K562 (cell line): ENCODE data around the gene SDK1. TPM values are rescaled to one million over a fixed set of nuclear protein-coding genes. Genes with fewer than 3 reads are reported as not detected.

Experiments
- ATAC-seq: fragments of 200-7000 bp; cut with Tn5 transposase; 3 replicates; pipeline ENCODE4 v1.9.1; 2020; ENCODE audit warnings: moderate library complexity
- BruUV-seq: library from RNA; stranded (reverse); fragments of 400-500 nt; replicated peaks from 2 replicates; lab custom pipeline; 2021; lab: Mats Ljungman, UMichigan
- CTCF ChIA-PET: fragments of 300-600 bp; formaldehyde crosslinking; extraction: SDS; loops from one replicate; lab custom pipeline; 2021; ENCODE audit warnings: low intra/inter-chr PET ratio; lab: Yijun Ruan, JAX
- POLR2A ChIA-PET: fragments of 300-600, 350-650 bp; sonication (Branson Sonifier 250); formaldehyde crosslinking; extraction: SDS; loops from one replicate; lab custom pipeline; 2021; ENCODE audit warnings: antibody characterized with exemption, inconsistent platforms; lab: Yijun Ruan, JAX
- DNase-seq, 4 experiments: peaks; one replicate each; pipeline versions ENCODE4 v3.0.0 to v3.0.0-alpha.2; 2011 to 2018; ENCODE audit warnings: low spot score in 3 of 4, mixed read lengths in 3 of 4; ENCODE audit errors: extremely low read depth in 1 of 4
- FAIRE-seq: peaks from 2 replicates; lab custom pipeline; 2011; peaks lifted over from hg19 to GRCh38; lab: Jason Lieb, UNC
- H2AFZ ChIP-seq: 2 replicates; pipeline ENCODE4 v1.6.0; 2011; ENCODE audit warnings: low read depth, low read length, control low read depth, inconsistent platforms
- H3K27ac ChIP-seq: fragments of 200-600 bp; 3 replicates; pipeline ENCODE4 v1.8.0; 2011; ENCODE audit warnings: low read depth, mild to moderate bottlenecking, control low read depth, inconsistent platforms, low read length, moderate library complexity, mixed read lengths; ENCODE audit errors: extremely low read depth
- H3K27me3 ChIP-seq, 2 experiments: fragments of 300-600 bp in 1 of 2; 2 replicates in 1 of 2; 3 replicates in 1 of 2; pipeline versions ENCODE4 v1.6.0 to v1.8.0; 2011; ENCODE audit warnings: inconsistent platforms in 2 of 2, low read length in 2 of 2, mild to moderate bottlenecking in 1 of 2, mixed read lengths in 1 of 2, moderate library complexity in 1 of 2; ENCODE audit not compliant: control insufficient read depth in 2 of 2, insufficient read depth in 2 of 2
- H3K36me3 ChIP-seq: fragments of 300-600 bp; 3 replicates; pipeline ENCODE4 v1.8.0; 2011; ENCODE audit warnings: mild to moderate bottlenecking, low read length, inconsistent platforms; ENCODE audit not compliant: control insufficient read depth, insufficient read depth
- H3K4me1 ChIP-seq, 2 experiments: fragments of 200-600 bp in 1 of 2; replicated peaks in 1 of 2; 2 replicates in 1 of 2; 3 replicates in 1 of 2; pipeline versions ENCODE4 v1.5.1 to v1.8.0; 2011; ENCODE audit warnings: inconsistent platforms in 2 of 2, low read length in 2 of 2, mild to moderate bottlenecking in 1 of 2, mixed read lengths in 1 of 2, moderate library complexity in 1 of 2; ENCODE audit not compliant: control insufficient read depth in 2 of 2, insufficient read depth in 2 of 2
- H3K4me2 ChIP-seq: 2 replicates; pipeline ENCODE4 v1.6.1; 2011; ENCODE audit warnings: low read length, control low read depth, inconsistent platforms, mixed read lengths; ENCODE audit not compliant: insufficient read depth
- H3K4me3 ChIP-seq: fragments of 200-600 bp; sonication (generic), shearing (Covaris generic); 2 replicates; pipeline ENCODE4 v1.5.1; 2016; ENCODE audit warnings: control low read depth, inconsistent platforms
- H3K79me2 ChIP-seq: fragments of 200-600 bp; 3 replicates; pipeline ENCODE4 v1.8.0; 2011; ENCODE audit warnings: low read length, inconsistent platforms; ENCODE audit not compliant: control insufficient read depth, insufficient read depth
- H3K9ac ChIP-seq, 2 experiments: 2 replicates each; pipeline versions ENCODE4 v1.6.0 to v1.6.1; 2011; ENCODE audit warnings: low read depth in 2 of 2, low read length in 2 of 2, control low read depth in 1 of 2, inconsistent platforms in 1 of 2, mild to moderate bottlenecking in 1 of 2, mixed read lengths in 1 of 2; ENCODE audit not compliant: insufficient read depth in 1 of 2
- H3K9me1 ChIP-seq: one replicate; pipeline ENCODE4 v1.6.0; 2011; ENCODE audit warnings: inconsistent platforms, mild to moderate bottlenecking, low read length, moderate library complexity; ENCODE audit not compliant: control insufficient read depth, insufficient read depth
- H3K9me3 ChIP-seq: replicated peaks from 2 replicates; pipeline ENCODE4 v1.5.1; 2011; ENCODE audit warnings: low read depth, low read length, inconsistent platforms; ENCODE audit not compliant: control insufficient read depth, insufficient read depth
- H4K20me1 ChIP-seq: replicated peaks from 2 replicates; pipeline ENCODE4 v1.6.1; 2011; ENCODE audit warnings: low read length, inconsistent platforms, mixed read lengths; ENCODE audit not compliant: control insufficient read depth, insufficient read depth
- GTF2E2 ChIP-seq: fragments of 200-800 bp; sonication (Bioruptor generic); IDR thresholded peaks from 2 replicates; pipeline ENCODE4 v1.6.1; 2016; ENCODE audit warnings: missing genetic modification characterization, missing compliant biosample characterization
- KLF13 ChIP-seq: fragments of 450-650 bp; IDR thresholded peaks from 2 replicates; pipeline ENCODE4 v1.6.1; 2016; ENCODE audit warnings: missing genetic modification characterization, low read depth, mild to moderate bottlenecking, missing compliant biosample characterization, moderate library complexity, borderline replicate concordance
- STAT5A ChIP-seq: IDR thresholded peaks from 2 replicates; pipeline ENCODE4 v1.6.1; 2012; ENCODE audit warnings: low read length, inconsistent platforms, borderline replicate concordance
- TFAM ChIP-seq: fragments of 250-450 bp; sonication (Bioruptor Pico); conservative IDR thresholded peaks from 2 replicates; pipeline ENCODE4 v1.5.0; 2021; ENCODE audit warnings: mild to moderate bottlenecking, moderate library complexity
- XRCC3 ChIP-seq: fragments of 450-650 bp; IDR thresholded peaks from 2 replicates; pipeline ENCODE4 v1.6.1; 2017; ENCODE audit warnings: mild to moderate bottlenecking, moderate library complexity
- ZNF253 ChIP-seq: fragments of 250-450 bp; sonication (Bioruptor Pico); conservative IDR thresholded peaks from 2 replicates; pipeline ENCODE4 v1.6.1; 2021; ENCODE audit warnings: mild to moderate bottlenecking
- WGBS: fragments of 100-300 bp; shearing (Covaris generic); methylation state at CpG from one replicate; pipeline ENCODE4 v1.1.6; 2016; ENCODE audit warnings: low coverage, mixed read lengths; ENCODE audit not compliant: insufficient coverage; ENCODE audit errors: missing lambda C conversion rate; 5-methylcytosine and 5-hydroxymethylcytosine counted together
- in situ Hi-C: fragments of 300-500 bp; cut with MboI; formaldehyde crosslinking; loops from 4 replicates; pipeline ENCODE4 v1.15.0; 2018; ENCODE audit warnings: inconsistent platforms, mixed read lengths
- intact Hi-C: fragments of 100-400 bp; cut with micrococcal nuclease; formaldehyde crosslinking; loops from 2 replicates; pipeline ENCODE4 v1.14.2; 2022
- polyA plus RNA-seq, 8 experiments: library from polyadenylated mRNA; depleted of rRNA in 4 of 8; stranded (reverse) in 5 of 8; unstranded in 3 of 8; fragments of >200 nt; fragmentation: Nextera tagmentation in 2 of 8; fragmentation: Illumina TruSeq in 1 of 8; extraction: Ambion mirVana in 2 of 8; extraction: Trizol in 1 of 8; gene quantifications; 2 replicates each; pipeline versions ENCODE4 v1.2.1 to v1.2.3, GENCODE V29; 2011 to 2014; ENCODE audit warnings: inconsistent platforms in 1 of 8, missing spikeins in 1 of 8
- total RNA-seq, 7 experiments: library from RNA; depleted of rRNA in 6 of 7; stranded (reverse); fragments of >200 nt in 6 of 7; fragmentation: Illumina TruSeq in 2 of 7; extraction: Trizol in 2 of 7; gene quantifications; 2 replicates each; pipeline versions ENCODE4 v1.2.1 to v1.2.3, GENCODE V29; 2011 to 2021; ENCODE audit warnings: low replicate concordance in 1 of 7
- TF ChIP-seq, protein P1 (sequence below): sonication (generic); formaldehyde crosslinking; IDR thresholded peaks from 2 replicates; pipeline ENCODE4 v1.8.0; 2022; ENCODE audit warnings: mild to moderate bottlenecking, missing genetic modification reagents
- TF ChIP-seq, protein P2 (sequence below): fragments of 450-650 bp; conservative IDR thresholded peaks from 2 replicates; pipeline ENCODE4 v1.6.1; 2016; ENCODE audit warnings: missing genetic modification characterization, low read depth, mild to moderate bottlenecking, missing compliant biosample characterization, moderate library complexity
- TF ChIP-seq, protein P3 (sequence below), 2 experiments: IDR thresholded peaks in 1 of 2; conservative IDR thresholded peaks in 1 of 2; 2 replicates each; pipeline ENCODE4 v1.6.1; 2016; ENCODE audit warnings: low read depth in 2 of 2, mild to moderate bottlenecking in 1 of 2, missing compliant biosample characterization in 1 of 2, missing genetic modification characterization in 1 of 2, moderate library complexity in 1 of 2
- TF ChIP-seq, protein P4 (sequence below): fragments of 450-650 bp; IDR thresholded peaks from 2 replicates; pipeline ENCODE4 v1.6.1; 2016; ENCODE audit warnings: borderline replicate concordance
- TF ChIP-seq, protein P5 (sequence below): fragments of 250-450 bp; sonication (Bioruptor Pico); IDR thresholded peaks from 2 replicates; pipeline ENCODE4 v1.8.0; 2021; ENCODE audit warnings: moderate library complexity, mild to moderate bottlenecking, inconsistent platforms

SDK1 gene
- total and polyA plus RNA-seq, 9 of the 15 experiments (the other 6 are each of a cell fraction or from before 2014, with no cell fraction given), result 0.16 TPM; not detected in 8

DNA sequence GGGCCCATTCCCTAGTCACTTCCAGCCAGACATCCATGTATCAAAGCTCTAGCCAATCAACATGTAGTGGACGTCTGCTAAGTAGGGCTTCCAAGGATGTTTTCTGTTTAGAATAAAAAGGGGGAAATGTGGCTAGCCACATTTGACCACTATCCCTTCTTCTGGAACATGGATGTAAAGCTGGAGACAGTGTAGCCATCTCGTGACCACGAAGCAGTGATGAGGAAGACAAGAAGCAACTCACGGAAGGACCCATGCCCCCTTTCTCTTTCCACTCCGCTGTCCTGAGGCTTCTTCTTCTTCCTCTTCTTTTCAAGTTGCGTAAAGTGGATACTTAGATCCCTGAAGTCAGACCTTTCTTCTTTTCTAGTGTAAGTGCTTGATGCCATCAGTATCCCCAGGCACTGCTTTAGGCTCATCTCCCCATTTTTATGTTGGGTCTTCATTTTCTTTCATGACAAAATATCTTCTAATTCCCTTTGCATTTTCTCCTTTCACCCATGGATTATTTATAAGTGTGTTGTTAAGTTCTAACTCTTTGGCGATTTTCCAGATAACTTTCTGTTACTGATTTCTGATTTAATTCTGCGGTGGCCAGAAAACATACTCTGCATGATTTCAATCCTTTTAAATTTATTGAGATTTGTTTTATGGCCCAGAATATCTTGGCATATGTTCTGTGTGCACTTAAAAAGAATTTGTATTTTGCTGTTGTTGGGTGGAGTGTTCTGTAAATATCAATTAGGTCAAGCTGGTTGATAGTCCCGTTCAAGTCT lies 594.5 kb downstream of the SDK1 start:
- Histone ChIP-seq H3K9ac (no peak overlapping the region), H3K79me2 (no peaks in the 10 kb centered on the region), H3K27ac (no peak overlapping the region), H3K27me3 (peaks cover 5 to 26% of the 10 kb centered on the region in 2 experiments; a peak in 4 of 5 replicates), H2AFZ (no peak overlapping the region), H3K9me1 (peaks cover 3% of the 10 kb centered on the region), H3K4me1 (no peaks in the 10 kb centered on the region), H3K4me2 (no peak overlapping the region), H3K4me3 (no peak overlapping the region), H3K9me3 (no peaks in the 10 kb centered on the region), H3K36me3 (no peaks in the 10 kb centered on the region), H4K20me1 (no peaks in the 10 kb centered on the region; the same call in 1 of the 2 replicates)
- DNase-seq (no peak), ATAC-seq (no peak), FAIRE-seq (no peak)
- 2% methylated on average over 9 of the region's 9 CpGs for WGBS
- intact Hi-C loops (no loop called here), in situ Hi-C loops (loop anchor here (25.0 kb wide), 1 partner anchor 1033 kb away; no protein-coding TSS in a partner anchor)
- CTCF ChIA-PET, result no interaction called here
- no TSS peak for BruUV-seq
- POLR2A ChIA-PET, result no interaction called here
- TF ChIP-seq GTF2E2 (no peak), TFAM (CRISPR knock-in tag) (no peak), XRCC3 (no peak), STAT5A (no peak), ZNF253 (no peak), KLF13 (no peak)
- TF ChIP-seq, protein P1, sequence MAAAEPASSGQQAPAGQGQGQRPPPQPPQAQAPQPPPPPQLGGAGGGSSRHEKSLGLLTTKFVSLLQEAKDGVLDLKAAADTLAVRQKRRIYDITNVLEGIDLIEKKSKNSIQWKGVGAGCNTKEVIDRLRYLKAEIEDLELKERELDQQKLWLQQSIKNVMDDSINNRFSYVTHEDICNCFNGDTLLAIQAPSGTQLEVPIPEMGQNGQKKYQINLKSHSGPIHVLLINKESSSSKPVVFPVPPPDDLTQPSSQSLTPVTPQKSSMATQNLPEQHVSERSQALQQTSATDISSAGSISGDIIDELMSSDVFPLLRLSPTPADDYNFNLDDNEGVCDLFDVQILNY (CRISPR knock-in tag), result no peak
- TF ChIP-seq, protein P2, sequence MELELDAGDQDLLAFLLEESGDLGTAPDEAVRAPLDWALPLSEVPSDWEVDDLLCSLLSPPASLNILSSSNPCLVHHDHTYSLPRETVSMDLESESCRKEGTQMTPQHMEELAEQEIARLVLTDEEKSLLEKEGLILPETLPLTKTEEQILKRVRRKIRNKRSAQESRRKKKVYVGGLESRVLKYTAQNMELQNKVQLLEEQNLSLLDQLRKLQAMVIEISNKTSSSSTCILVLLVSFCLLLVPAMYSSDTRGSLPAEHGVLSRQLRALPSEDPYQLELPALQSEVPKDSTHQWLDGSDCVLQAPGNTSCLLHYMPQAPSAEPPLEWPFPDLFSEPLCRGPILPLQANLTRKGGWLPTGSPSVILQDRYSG (tag), result no peak
- TF ChIP-seq, protein P3, sequence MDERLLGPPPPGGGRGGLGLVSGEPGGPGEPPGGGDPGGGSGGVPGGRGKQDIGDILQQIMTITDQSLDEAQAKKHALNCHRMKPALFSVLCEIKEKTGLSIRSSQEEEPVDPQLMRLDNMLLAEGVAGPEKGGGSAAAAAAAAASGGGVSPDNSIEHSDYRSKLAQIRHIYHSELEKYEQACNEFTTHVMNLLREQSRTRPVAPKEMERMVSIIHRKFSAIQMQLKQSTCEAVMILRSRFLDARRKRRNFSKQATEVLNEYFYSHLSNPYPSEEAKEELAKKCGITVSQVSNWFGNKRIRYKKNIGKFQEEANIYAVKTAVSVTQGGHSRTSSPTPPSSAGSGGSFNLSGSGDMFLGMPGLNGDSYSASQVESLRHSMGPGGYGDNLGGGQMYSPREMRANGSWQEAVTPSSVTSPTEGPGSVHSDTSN (CRISPR knock-in tag; IDR thresholded peaks at IDR 0.05; ENCODE audit: low read depth), result no peak
- TF ChIP-seq, protein P3 (tag; conservative IDR thresholded peaks at IDR 0.05; ENCODE audit: low read depth), result no peak
- TF ChIP-seq, protein P4, sequence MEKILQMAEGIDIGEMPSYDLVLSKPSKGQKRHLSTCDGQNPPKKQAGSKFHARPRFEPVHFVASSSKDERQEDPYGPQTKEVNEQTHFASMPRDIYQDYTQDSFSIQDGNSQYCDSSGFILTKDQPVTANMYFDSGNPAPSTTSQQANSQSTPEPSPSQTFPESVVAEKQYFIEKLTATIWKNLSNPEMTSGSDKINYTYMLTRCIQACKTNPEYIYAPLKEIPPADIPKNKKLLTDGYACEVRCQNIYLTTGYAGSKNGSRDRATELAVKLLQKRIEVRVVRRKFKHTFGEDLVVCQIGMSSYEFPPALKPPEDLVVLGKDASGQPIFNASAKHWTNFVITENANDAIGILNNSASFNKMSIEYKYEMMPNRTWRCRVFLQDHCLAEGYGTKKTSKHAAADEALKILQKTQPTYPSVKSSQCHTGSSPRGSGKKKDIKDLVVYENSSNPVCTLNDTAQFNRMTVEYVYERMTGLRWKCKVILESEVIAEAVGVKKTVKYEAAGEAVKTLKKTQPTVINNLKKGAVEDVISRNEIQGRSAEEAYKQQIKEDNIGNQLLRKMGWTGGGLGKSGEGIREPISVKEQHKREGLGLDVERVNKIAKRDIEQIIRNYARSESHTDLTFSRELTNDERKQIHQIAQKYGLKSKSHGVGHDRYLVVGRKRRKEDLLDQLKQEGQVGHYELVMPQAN, result no peak
- TF ChIP-seq, protein P5, sequence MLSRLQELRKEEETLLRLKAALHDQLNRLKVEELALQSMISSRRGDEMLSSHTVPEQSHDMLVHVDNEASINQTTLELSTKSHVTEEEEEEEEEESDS, result no peak
